HEK293T (cell line): ENCODE data around the gene CARM1.

Experiments
- ARNT ChIP-seq: fragments of 450-650 bp; IDR thresholded peaks from 2 replicates; pipeline ENCODE4 v1.6.1; 2017; ENCODE audit warnings: mild to moderate bottlenecking
- BHLHE40 ChIP-seq: fragments of 450-650 bp; IDR thresholded peaks from 2 replicates; pipeline ENCODE4 v1.6.1; 2016; ENCODE audit warnings: mild to moderate bottlenecking, moderate library complexity, borderline replicate concordance
- CTBP1 ChIP-seq: fragments of 450-650 bp; IDR thresholded peaks from 2 replicates; pipeline ENCODE4 v1.6.1; 2016; ENCODE audit warnings: borderline replicate concordance
- ELF4 ChIP-seq: fragments of 450-650 bp; IDR thresholded peaks from 2 replicates; pipeline ENCODE4 v1.6.1; 2017; ENCODE audit warnings: antibody characterized with exemption
- FOXA1 ChIP-seq: fragments of 450-650 bp; IDR thresholded peaks from 2 replicates; pipeline ENCODE4 v1.6.1; 2016; ENCODE audit warnings: mild to moderate bottlenecking
- FOXK2 ChIP-seq: fragments of 450-650 bp; IDR thresholded peaks from 2 replicates; pipeline ENCODE4 v1.6.1; 2016; ENCODE audit warnings: mild to moderate bottlenecking
- L3MBTL2 ChIP-seq: fragments of 450-650 bp; conservative IDR thresholded peaks from 2 replicates; pipeline ENCODE4 v1.6.1; 2016; ENCODE audit warnings: mild to moderate bottlenecking
- LEF1 ChIP-seq: fragments of 450-650 bp; IDR thresholded peaks from 2 replicates; pipeline ENCODE4 v1.6.1; 2017; ENCODE audit warnings: mild to moderate bottlenecking, borderline replicate concordance
- NFRKB ChIP-seq: fragments of 450-650 bp; IDR thresholded peaks from 2 replicates; pipeline ENCODE4 v1.6.1; 2016; ENCODE audit warnings: mild to moderate bottlenecking, moderate library complexity
- SP1 ChIP-seq: fragments of 450-650 bp; IDR thresholded peaks from 2 replicates; pipeline ENCODE4 v1.6.1; 2017
- ZNF384 ChIP-seq: fragments of 450-650 bp; IDR thresholded peaks from 2 replicates; pipeline ENCODE4 v1.6.1; 2016

- TF ChIP-seq FOXK2 (no peak), ZNF384 (no peak), BHLHE40 (no peak), LEF1 (no peak), ARNT (no peak), FOXA1 (no peak), SP1 (no peak), ELF4 (no peak), L3MBTL2 (no peak), NFRKB (no peak), CTBP1 (no peak)
Observed at GRCh38 chr19:10916602-10917001, 45.2 kb downstream of the CARM1 start.
